ENCODE measurements around the gene ALKBH7. TPM values are rescaled to one million over a fixed set of nuclear protein-coding genes. Genes with fewer than 3 reads are reported as not detected.

ALKBH7 gene, protein sequence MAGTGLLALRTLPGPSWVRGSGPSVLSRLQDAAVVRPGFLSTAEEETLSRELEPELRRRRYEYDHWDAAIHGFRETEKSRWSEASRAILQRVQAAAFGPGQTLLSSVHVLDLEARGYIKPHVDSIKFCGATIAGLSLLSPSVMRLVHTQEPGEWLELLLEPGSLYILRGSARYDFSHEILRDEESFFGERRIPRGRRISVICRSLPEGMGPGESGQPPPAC
- total RNA-seq (2021; fragmentation: NEBNext Ultra II Directional; extraction: Animal tissue kit (Norgen Biotek cat#: 25700)) = 10 to 100 TPM; 40.8 to 60.7 (median 47.9) TPM
- long read RNA-seq, transcript ALKBH7-201 (4 exons, 1,332 nt) = major isoform, 85 of 91 reads
- long read RNA-seq, partial matches to known transcripts = 3 of 91 reads
- long read RNA-seq, other reads (novel, unspliced or antisense) = 3 of 91 reads

DNA sequence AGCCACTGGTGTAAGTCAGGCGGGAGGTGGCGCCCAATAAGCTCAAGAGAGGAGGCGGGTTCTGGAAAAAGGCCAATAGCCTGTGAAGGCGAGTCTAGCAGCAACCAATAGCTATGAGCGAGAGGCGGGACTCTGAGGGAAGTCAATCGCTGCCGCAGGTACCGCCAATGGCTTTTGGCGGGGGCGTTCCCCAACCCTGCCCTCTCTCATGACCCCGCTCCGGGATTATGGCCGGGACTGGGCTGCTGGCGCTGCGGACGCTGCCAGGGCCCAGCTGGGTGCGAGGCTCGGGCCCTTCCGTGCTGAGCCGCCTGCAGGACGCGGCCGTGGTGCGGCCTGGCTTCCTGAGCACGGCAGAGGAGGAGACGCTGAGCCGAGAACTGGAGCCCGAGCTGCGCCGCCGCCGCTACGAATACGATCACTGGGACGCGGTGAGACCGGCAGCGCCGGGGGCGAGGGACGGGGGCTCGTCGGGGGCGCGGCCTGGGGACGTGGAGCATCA lies at the start of gene ALKBH7:
TSS of gene ALKBH7 (plus strand) at position 201 of the 502 bp plus-strand sequence. CDS start at position 228, 27 bp downstream.
- H3K4me3 Mint-ChIP-seq = peak within 1 kb of the TSS; percentile 89
- peak within 1 kb of the TSS; percentile 93 for H3K27ac Mint-ChIP-seq
- H3K9me3 Mint-ChIP-seq = no peaks in the 10 kb centered on the region
- TF ChIP-seq, protein P1, sequence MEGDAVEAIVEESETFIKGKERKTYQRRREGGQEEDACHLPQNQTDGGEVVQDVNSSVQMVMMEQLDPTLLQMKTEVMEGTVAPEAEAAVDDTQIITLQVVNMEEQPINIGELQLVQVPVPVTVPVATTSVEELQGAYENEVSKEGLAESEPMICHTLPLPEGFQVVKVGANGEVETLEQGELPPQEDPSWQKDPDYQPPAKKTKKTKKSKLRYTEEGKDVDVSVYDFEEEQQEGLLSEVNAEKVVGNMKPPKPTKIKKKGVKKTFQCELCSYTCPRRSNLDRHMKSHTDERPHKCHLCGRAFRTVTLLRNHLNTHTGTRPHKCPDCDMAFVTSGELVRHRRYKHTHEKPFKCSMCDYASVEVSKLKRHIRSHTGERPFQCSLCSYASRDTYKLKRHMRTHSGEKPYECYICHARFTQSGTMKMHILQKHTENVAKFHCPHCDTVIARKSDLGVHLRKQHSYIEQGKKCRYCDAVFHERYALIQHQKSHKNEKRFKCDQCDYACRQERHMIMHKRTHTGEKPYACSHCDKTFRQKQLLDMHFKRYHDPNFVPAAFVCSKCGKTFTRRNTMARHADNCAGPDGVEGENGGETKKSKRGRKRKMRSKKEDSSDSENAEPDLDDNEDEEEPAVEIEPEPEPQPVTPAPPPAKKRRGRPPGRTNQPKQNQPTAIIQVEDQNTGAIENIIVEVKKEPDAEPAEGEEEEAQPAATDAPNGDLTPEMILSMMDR (IDR thresholded peaks at IDR 0.05) = no peak; the same call in 1 of the 2 replicates
- peaks cover 8% of the 10 kb centered on the region; the same call in 1 of the 2 replicates for H3K36me3 Mint-ChIP-seq (ENCODE audit: low read depth)
- peaks cover 12% of the 10 kb centered on the region for H3K4me1 Mint-ChIP-seq (ENCODE audit: low read depth)
- peak; percentile 100 for DNase-seq
- peaks cover 2% of the 10 kb centered on the region; the same call in 1 of the 2 replicates for H3K27me3 Mint-ChIP-seq (ENCODE audit: insufficient read depth)

DNA sequence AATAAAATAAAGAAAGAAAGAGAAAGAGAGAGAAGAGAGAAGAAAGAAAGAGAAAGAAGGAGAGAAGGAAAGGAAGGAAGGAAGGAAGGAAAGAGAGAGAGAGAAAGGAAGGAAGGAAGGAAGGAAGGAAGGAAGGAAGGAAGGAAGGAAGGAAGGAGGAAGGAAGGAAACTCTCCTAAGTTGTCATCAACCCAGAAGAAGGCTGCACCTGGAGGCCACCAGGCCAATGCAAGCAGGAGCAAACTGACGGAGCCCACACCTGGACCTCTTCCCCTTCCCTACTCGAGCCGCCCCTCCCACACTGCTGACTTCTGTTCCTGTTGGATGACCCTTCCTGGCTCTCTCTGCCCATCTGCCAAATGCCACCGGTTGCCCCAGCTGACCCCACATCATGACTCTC lies 47.8 kb upstream of the ALKBH7 start:
- Mint-ChIP-seq H3K27ac (no peak overlapping the region), H3K27me3 (ENCODE audit: insufficient read depth) (peaks cover 14% of the 10 kb centered on the region), H3K9me3 (peaks cover 4% of the 10 kb centered on the region; the same call in 1 of the 2 replicates), H3K36me3 (ENCODE audit: low read depth) (0 out of 2 replicates have a peak, but pooled peaks cover 4% of the 10 kb centered on the region), H3K4me3 (no peak overlapping the region), H3K4me1 (ENCODE audit: low read depth) (no peaks in the 10 kb centered on the region)
- TF ChIP-seq, protein P1 (IDR thresholded peaks at IDR 0.05) = no peak
- DNase-seq = no peak

DNA sequence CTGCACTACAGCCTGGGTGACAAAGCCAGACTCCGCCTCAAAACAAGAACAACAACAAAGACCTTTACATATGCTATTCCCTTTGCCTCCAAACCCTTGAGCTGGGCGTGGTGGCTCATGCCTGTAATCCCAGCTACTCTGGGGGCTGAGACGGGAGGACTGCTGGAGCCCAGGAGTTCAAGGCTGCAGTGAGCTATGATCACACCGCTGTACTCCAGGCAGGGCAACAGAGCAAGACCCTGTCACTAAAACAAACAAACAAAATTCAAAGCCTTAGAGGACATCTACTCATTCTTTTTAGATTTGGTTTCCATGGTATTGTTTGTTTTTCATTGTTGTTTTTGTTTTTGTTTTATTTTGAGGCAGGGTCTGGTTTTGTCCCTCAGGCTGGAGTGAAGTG lies 47.0 kb upstream of the ALKBH7 start:
- no peaks in the 10 kb centered on the region for H3K4me1 Mint-ChIP-seq (ENCODE audit: low read depth)
- DNase-seq = no peak
- H3K27me3 Mint-ChIP-seq (ENCODE audit: insufficient read depth) = peaks cover 16% of the 10 kb centered on the region
- H3K9me3 Mint-ChIP-seq = peaks cover 4% of the 10 kb centered on the region; the same call in 1 of the 2 replicates
- TF ChIP-seq, protein P1 (IDR thresholded peaks at IDR 0.05) = no peak
- no peak overlapping the region for H3K4me3 Mint-ChIP-seq
- H3K36me3 Mint-ChIP-seq (ENCODE audit: low read depth) = 0 out of 2 replicates have a peak, but pooled peaks cover 4% of the 10 kb centered on the region
- H3K27ac Mint-ChIP-seq = no peak overlapping the region

DNA sequence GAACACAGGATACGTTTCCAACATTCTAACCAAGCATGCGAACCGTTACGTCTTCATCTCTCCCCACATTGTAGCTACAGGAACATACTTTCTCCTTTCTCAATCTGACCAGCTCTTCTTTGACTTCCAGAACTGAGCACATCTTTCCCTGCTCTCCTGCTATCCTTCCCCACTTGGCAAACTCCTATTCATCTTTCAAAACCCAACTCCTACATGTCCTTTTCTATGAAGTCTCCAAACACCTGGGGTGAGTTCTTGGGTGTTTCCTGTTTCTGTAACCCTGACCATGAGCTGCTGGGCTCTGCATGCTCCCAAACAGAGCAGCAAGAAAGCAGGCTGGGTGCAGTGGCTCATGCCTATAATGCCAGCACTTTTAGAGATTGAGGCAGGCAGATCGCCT lies 45.8 kb upstream of the ALKBH7 start:
- Mint-ChIP-seq H3K4me3 (no peak overlapping the region), H3K4me1 (ENCODE audit: low read depth) (no peaks in the 10 kb centered on the region), H3K27ac (no peak overlapping the region), H3K9me3 (peaks cover 4% of the 10 kb centered on the region; the same call in 1 of the 2 replicates), H3K36me3 (ENCODE audit: low read depth) (0 out of 2 replicates have a peak, but pooled peaks cover 4% of the 10 kb centered on the region), H3K27me3 (ENCODE audit: insufficient read depth) (peaks cover 16% of the 10 kb centered on the region)
- DNase-seq = no peak
- TF ChIP-seq, protein P1 (IDR thresholded peaks at IDR 0.05) = no peak

DNA sequence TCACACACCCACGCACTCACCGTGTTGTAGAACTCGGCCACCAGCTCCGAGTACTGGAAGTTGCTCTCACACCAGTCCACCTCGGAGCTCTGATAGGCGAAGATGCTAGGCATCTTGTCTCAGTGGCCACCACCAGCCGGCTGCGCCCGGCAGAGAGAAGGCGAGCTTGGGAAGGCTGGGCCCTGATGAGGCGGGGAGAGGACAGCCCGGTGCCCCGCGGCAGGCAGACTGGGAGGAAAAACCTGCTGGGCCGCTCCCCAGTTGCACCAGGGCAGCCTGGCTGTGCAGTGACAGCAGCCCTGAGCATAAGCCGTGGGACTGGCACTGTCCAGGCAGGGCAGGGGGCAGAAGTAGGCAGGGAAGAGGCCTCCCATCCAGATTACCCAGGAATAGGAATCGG lies 39.2 kb upstream of the ALKBH7 start, which contains the start of gene ACER1:
TSS of gene ACER1 (minus strand) at position 174 of the 400 bp plus-strand sequence. CDS start at position 113, 61 bp downstream.
- no peaks in the 10 kb centered on the region for H3K4me1 Mint-ChIP-seq (ENCODE audit: low read depth)
- no peak within 1 kb of the TSS for H3K4me3 Mint-ChIP-seq
- H3K36me3 Mint-ChIP-seq (ENCODE audit: low read depth) = no peaks in the 10 kb centered on the region
- no peak for DNase-seq
- no peak within 1 kb of the TSS for H3K27ac Mint-ChIP-seq
- TF ChIP-seq, protein P1 (IDR thresholded peaks at IDR 0.05) = no peak
- peaks cover 2% of the 10 kb centered on the region for H3K27me3 Mint-ChIP-seq (ENCODE audit: insufficient read depth)
- H3K9me3 Mint-ChIP-seq = no peaks in the 10 kb centered on the region

Data from HFFc6 (cell line).